Karpas-422 (cell line): ENCODE data around the gene GNG10. TPM values are rescaled to one million over a fixed set of nuclear protein-coding genes. Genes with fewer than 3 reads are reported as not detected.

Experiments used
- DNase-seq: peaks from one replicate; pipeline ENCODE4 v3.0.0-alpha.2; 2015
- H2AFZ ChIP-seq: fragments of 200-600 bp; sonication (generic); 2 replicates; pipeline ENCODE4 v1.6.1; 2014; ENCODE audit warnings: antibody characterized with exemption, low read length, mixed read lengths
- H3K27ac ChIP-seq: fragments of 200-600 bp; sonication (generic); 2 replicates; pipeline ENCODE4 v1.5.1; 2014; ENCODE audit warnings: mild to moderate bottlenecking, low read length, moderate library complexity
- H3K27me3 ChIP-seq: fragments of 200-600 bp; sonication (generic); 2 replicates; pipeline ENCODE4 v1.6.1; 2014; ENCODE audit warnings: low read length, mixed read lengths
- H3K36me3 ChIP-seq: fragments of 200-600 bp; sonication (generic); 2 replicates; pipeline ENCODE4 v1.6.1; 2014; ENCODE audit warnings: low read length, mixed read lengths; ENCODE audit not compliant: insufficient read depth
- H3K4me1 ChIP-seq: fragments of 200-600 bp; sonication (generic); 2 replicates; pipeline ENCODE4 v1.6.1; 2014; ENCODE audit warnings: mild to moderate bottlenecking, low read length, mixed read lengths
- H3K4me2 ChIP-seq: fragments of 200-600 bp; sonication (generic); 2 replicates; pipeline ENCODE4 v1.6.1; 2014; ENCODE audit warnings: low read length, low read depth, mild to moderate bottlenecking; ENCODE audit not compliant: poor library complexity, severe bottlenecking
- H3K4me3 ChIP-seq: fragments of 200-600 bp; sonication (generic); 2 replicates; pipeline ENCODE4 v1.5.1; 2014; ENCODE audit warnings: mild to moderate bottlenecking, antibody characterized with exemption, low read length, mixed read lengths
- H3K79me2 ChIP-seq: fragments of 200-600 bp; sonication (generic); 2 replicates; pipeline ENCODE4 v1.6.1; 2014; ENCODE audit warnings: mild to moderate bottlenecking, low read length, mixed read lengths
- H3K9ac ChIP-seq: fragments of 200-600 bp; sonication (generic); 2 replicates; pipeline ENCODE4 v1.6.0; 2014; ENCODE audit warnings: low read length
- H3K9me2 ChIP-seq: fragments of 200-600 bp; sonication (generic), shearing (Covaris generic); replicated peaks from 2 replicates; pipeline ENCODE4 v1.6.0; 2014; ENCODE audit warnings: mild to moderate bottlenecking, low read length, moderate library complexity; ENCODE audit not compliant: insufficient read depth
- H3K9me3 ChIP-seq: fragments of 300-700, 200-600 bp; sonication (generic); 2 replicates; pipeline ENCODE4 v1.6.1; 2014; ENCODE audit warnings: low read length, mixed read lengths
- H4K20me1 ChIP-seq: fragments of 200-600 bp; sonication (generic); 2 replicates; pipeline ENCODE4 v1.6.1; 2014; ENCODE audit warnings: mild to moderate bottlenecking, antibody characterized with exemption, low read length, low read depth; ENCODE audit not compliant: insufficient read depth
- total RNA-seq: library from RNA; depleted of rRNA; stranded (reverse); fragments of >200 nt; shearing (Covaris generic); gene quantifications from 2 replicates; pipeline ENCODE4 v1.2.3, GENCODE V29; 2014; ENCODE audit warnings: low replicate concordance

Gene GNG10
- total RNA-seq, 1 experiment from 2014 or later, result 46.0 TPM

- H3K4me1 ChIP-seq, result peaks cover 24% of the 10 kb centered on the region
These were observed 23.9 kb upstream of the GNG10 start for GRCh38 chr9:111637421-111637950.

GRCh38 chr9:111644195-111644772 is 17.1 kb upstream of the GNG10 start:
- no peak overlapping the region for H3K9ac ChIP-seq

More at GRCh38 chr9:111637421-111637950, 23.9 kb upstream of the GNG10 start:
- Histone ChIP-seq H3K27me3 (no peaks in the 10 kb centered on the region), H3K79me2 (peaks cover 74% of the 10 kb centered on the region), H3K4me2 (no peak overlapping the region), H3K9ac (no peak overlapping the region), H4K20me1 (peaks cover 44% of the 10 kb centered on the region), H3K36me3 (peaks cover 39% of the 10 kb centered on the region), H2AFZ (no peak overlapping the region), H3K9me2 (no peaks in the 10 kb centered on the region), H3K9me3 (no peaks in the 10 kb centered on the region; the same call in 1 of the 2 replicates), H3K27ac (no peak overlapping the region), H3K4me3 (no peak overlapping the region)
- no peak for DNase-seq

DNA sequence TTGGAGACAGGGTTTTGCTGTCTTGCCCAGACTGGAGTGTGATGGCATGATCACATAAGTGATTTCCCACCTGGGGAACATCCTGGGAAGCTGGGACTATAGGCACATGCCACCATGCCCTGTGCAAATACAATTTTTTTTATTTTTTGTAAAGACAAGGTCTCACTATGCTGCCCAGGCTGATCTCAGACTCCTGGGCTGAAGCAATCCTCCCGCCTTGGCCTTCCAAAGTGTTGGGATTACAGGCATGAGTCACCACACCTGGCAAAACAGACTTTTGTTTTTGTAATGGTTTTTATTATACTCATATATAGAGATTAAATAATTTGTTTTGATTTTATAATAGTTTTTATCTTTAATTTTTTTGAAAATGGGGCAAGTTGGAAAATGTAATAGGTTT is 15.6 kb upstream of the GNG10 start:
- Histone ChIP-seq H3K27me3 (no peaks in the 10 kb centered on the region), H3K9ac (no peak overlapping the region), H3K4me3 (no peak overlapping the region), H2AFZ (no peak overlapping the region), H3K27ac (no peak overlapping the region), H3K9me3 (no peaks in the 10 kb centered on the region), H3K9me2 (no peaks in the 10 kb centered on the region), H3K36me3 (peaks cover 44% of the 10 kb centered on the region), H3K4me2 (no peak overlapping the region), H4K20me1 (peaks cover 5% of the 10 kb centered on the region; the same call in 1 of the 2 replicates), H3K79me2 (peaks cover 77% of the 10 kb centered on the region), H3K4me1 (no peaks in the 10 kb centered on the region)
- no peak for DNase-seq

More at GRCh38 chr9:111644195-111644772, 17.1 kb upstream of the GNG10 start:
- Histone ChIP-seq H3K9me2 (no peaks in the 10 kb centered on the region), H3K4me2 (no peak overlapping the region), H3K27me3 (no peaks in the 10 kb centered on the region), H3K9me3 (no peaks in the 10 kb centered on the region), H3K27ac (no peak overlapping the region), H4K20me1 (peaks cover 5% of the 10 kb centered on the region; the same call in 1 of the 2 replicates), H3K4me3 (no peak overlapping the region), H3K4me1 (no peaks in the 10 kb centered on the region), H2AFZ (no peak overlapping the region), H3K79me2 (peaks cover 68% of the 10 kb centered on the region), H3K36me3 (peaks cover 30% of the 10 kb centered on the region)
- DNase-seq, result no peak

DNA sequence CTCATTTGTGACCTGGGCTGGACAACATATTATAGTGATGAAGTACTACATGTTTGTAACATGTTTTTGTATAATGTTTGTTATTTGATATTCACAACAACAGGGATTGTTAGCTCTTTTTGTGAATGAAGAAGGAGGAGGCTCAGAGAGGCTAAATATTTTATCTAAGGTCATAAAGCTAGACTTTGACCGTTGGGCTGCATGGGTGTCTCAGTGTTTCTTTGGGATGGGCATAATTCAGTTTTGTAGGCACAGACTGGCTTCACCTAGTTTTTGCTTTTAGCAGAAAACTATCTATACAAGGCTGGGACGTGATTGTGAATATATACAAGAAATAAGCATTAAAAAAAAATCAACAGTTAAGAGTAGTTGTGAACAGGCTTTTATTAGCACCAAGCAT is 15.0 kb upstream of the GNG10 start:
- Histone ChIP-seq H2AFZ (no peak overlapping the region), H3K27ac (no peak overlapping the region), H3K36me3 (peaks cover 44% of the 10 kb centered on the region), H4K20me1 (peaks cover 5% of the 10 kb centered on the region; the same call in 1 of the 2 replicates), H3K27me3 (no peaks in the 10 kb centered on the region), H3K79me2 (peaks cover 78% of the 10 kb centered on the region), H3K9me2 (no peaks in the 10 kb centered on the region), H3K4me1 (no peaks in the 10 kb centered on the region), H3K9me3 (no peaks in the 10 kb centered on the region), H3K4me3 (no peak overlapping the region), H3K9ac (no peak overlapping the region), H3K4me2 (no peak overlapping the region)
- DNase-seq, result no peak

GRCh38 chr9:111648066-111648465 is 13.3 kb upstream of the GNG10 start:
- no peaks in the 10 kb centered on the region for H3K9me3 ChIP-seq
- H3K4me2 ChIP-seq, result no peak overlapping the region
- H3K27ac ChIP-seq, result no peak overlapping the region
- no peak for DNase-seq
- H3K4me3 ChIP-seq, result no peak overlapping the region
- H4K20me1 ChIP-seq, result peaks cover 5% of the 10 kb centered on the region; the same call in 1 of the 2 replicates
- no peak overlapping the region for H3K9ac ChIP-seq
- H3K4me1 ChIP-seq, result no peaks in the 10 kb centered on the region
- H3K9me2 ChIP-seq, result no peaks in the 10 kb centered on the region
- H3K79me2 ChIP-seq, result peaks cover 72% of the 10 kb centered on the region
- no peaks in the 10 kb centered on the region for H3K27me3 ChIP-seq
- peaks cover 39% of the 10 kb centered on the region for H3K36me3 ChIP-seq
- no peak overlapping the region for H2AFZ ChIP-seq

DNA sequence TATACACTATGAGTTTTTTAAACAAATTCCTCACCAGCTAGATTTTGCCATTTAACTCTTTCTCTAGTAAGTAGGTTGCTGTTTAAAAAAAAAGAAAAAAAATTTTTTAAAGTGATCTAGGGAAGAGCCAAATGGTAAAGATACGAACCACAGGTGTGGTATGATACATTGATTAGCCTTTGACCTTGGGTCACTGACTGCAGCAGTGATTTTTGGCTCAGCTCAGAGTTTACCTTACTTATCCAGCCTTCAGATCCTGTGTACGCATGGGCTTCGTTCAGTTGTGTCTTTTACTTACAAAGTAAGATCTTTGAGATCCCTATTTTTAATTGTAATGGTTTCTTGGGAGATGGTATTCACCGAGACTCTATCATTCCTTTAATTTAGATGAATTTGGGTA is 12.4 kb upstream of the GNG10 start:
- DNase-seq, result no peak
- Histone ChIP-seq H3K27me3 (no peaks in the 10 kb centered on the region), H3K9me3 (no peaks in the 10 kb centered on the region), H3K9ac (no peak overlapping the region), H3K4me1 (no peaks in the 10 kb centered on the region), H3K27ac (no peak overlapping the region), H4K20me1 (peaks cover 5% of the 10 kb centered on the region; the same call in 1 of the 2 replicates), H2AFZ (no peak overlapping the region), H3K9me2 (no peaks in the 10 kb centered on the region), H3K79me2 (peaks cover 65% of the 10 kb centered on the region), H3K4me2 (no peak overlapping the region), H3K36me3 (peaks cover 44% of the 10 kb centered on the region), H3K4me3 (no peak overlapping the region)

GRCh38 chr9:111657051-111657450 is 4.4 kb upstream of the GNG10 start:
- Histone ChIP-seq H3K36me3 (peaks cover 21% of the 10 kb centered on the region; the same call in 1 of the 2 replicates), H3K9me2 (no peaks in the 10 kb centered on the region)
- no peak for DNase-seq

DNA sequence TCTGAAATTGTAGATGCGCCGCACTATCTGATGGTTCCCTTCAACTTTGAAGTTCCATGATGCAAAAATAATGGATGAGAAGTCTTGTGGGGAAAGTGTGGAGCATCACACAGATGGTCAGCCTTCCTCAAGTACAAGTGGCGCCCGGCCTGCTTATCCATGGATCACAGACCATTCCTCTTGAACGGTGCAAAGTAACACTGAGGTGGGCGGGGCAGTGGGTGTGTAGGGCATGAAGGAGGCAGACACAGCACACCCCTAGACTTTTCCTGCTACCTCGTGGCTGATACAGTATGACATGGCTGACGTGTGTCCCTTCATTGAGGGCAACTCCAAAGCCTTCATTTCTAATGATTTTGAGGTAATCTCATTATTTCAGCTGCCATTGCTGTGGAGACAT is 2.5 kb upstream of the GNG10 start:
- H3K9me3 ChIP-seq, result no peaks in the 10 kb centered on the region
- no peak overlapping the region for H3K27ac ChIP-seq
- no peaks in the 10 kb centered on the region for H3K27me3 ChIP-seq
- H3K9me2 ChIP-seq, result no peaks in the 10 kb centered on the region
- no peak overlapping the region for H3K4me3 ChIP-seq
- peaks cover 22% of the 10 kb centered on the region for H3K79me2 ChIP-seq
- no peak overlapping the region for H3K9ac ChIP-seq
- H4K20me1 ChIP-seq, result 0 out of 2 replicates have a peak, but pooled peaks cover 4% of the 10 kb centered on the region
- no peak for DNase-seq
- no peak overlapping the region for H2AFZ ChIP-seq
- H3K4me1 ChIP-seq, result peaks cover 19% of the 10 kb centered on the region
- no peak overlapping the region for H3K4me2 ChIP-seq
- H3K36me3 ChIP-seq, result peaks cover 14% of the 10 kb centered on the region; the same call in 1 of the 2 replicates

More at GRCh38 chr9:111657051-111657450, 4.4 kb upstream of the GNG10 start:
- H3K79me2 ChIP-seq, result peaks cover 5% of the 10 kb centered on the region
- no peak overlapping the region for H3K9ac ChIP-seq
- no peaks in the 10 kb centered on the region for H3K27me3 ChIP-seq
- H4K20me1 ChIP-seq, result no peaks in the 10 kb centered on the region
- H3K4me2 ChIP-seq, result no peak overlapping the region
- no peak overlapping the region for H3K4me3 ChIP-seq
- H3K4me1 ChIP-seq, result peaks cover 10% of the 10 kb centered on the region
- H3K9me3 ChIP-seq, result no peaks in the 10 kb centered on the region
- no peak overlapping the region for H3K27ac ChIP-seq
- no peak overlapping the region for H2AFZ ChIP-seq
